GM21576 (cell line): ENCODE results near the gene ZNF155.
A peak's percentile ranks its signal among the peaks of the same experiment; 100 is the strongest.

ENCODE experiments used
- ATAC-seq: cut with Tn5 transposase; IDR thresholded peaks from one replicate; pipeline ENCODE4 v1.9.1; 2021; ENCODE audit warnings: mild to moderate bottlenecking, moderate library complexity; ENCODE audit not compliant: unreplicated experiment

ZNF155 gene

GRCh38 chr19:44003461-44004009 lies 19.5 kb downstream of the ZNF155 start:
- ATAC-seq: no peak

GRCh38 chr19:44005973-44006372 lies 22.0 kb downstream of the ZNF155 start:
- no peak for ATAC-seq

- no peak for ATAC-seq
These were observed 23.5 kb downstream of the ZNF155 start for GRCh38 chr19:44007473-44007872.

GRCh38 chr19:44010468-44010867 lies 26.5 kb downstream of the ZNF155 start:
- no peak for ATAC-seq

- ATAC-seq: no peak
These were observed 35.5 kb downstream of the ZNF155 start for GRCh38 chr19:44019498-44019897.

- no peak for ATAC-seq
These were observed 37.2 kb downstream of the ZNF155 start for GRCh38 chr19:44021221-44021620.

GRCh38 chr19:44024900-44025216 lies 40.9 kb downstream of the ZNF155 start:
- ATAC-seq: no peak

- peak; percentile 86 for ATAC-seq
These were observed 41.4 kb downstream of the ZNF155 start, which contains the start of gene ZNF222 for GRCh38 chr19:44025217-44025936. Gene ZNF222 (plus strand): TSS chr19:44025379. CDS start chr19:44025437, 58 bp downstream.

GRCh38 chr19:44026622-44027021 lies 42.6 kb downstream of the ZNF155 start:
- no peak for ATAC-seq

GRCh38 chr19:44032001-44032610 lies 48.1 kb downstream of the ZNF155 start:
- no peak for ATAC-seq

GRCh38 chr19:44042147-44042546 lies 58.2 kb downstream of the ZNF155 start:
- ATAC-seq: no peak
